ENCODE data around the gene PRPF39. TPM values are rescaled to one million over a fixed set of nuclear protein-coding genes. Genes with fewer than 3 reads are reported as not detected.

Gene PRPF39
- total and polyA plus RNA-seq, 2 of the 4 experiments (the other 2 are of a cell fraction): 18.1 to 29.6 TPM

GRCh38 chr14:45068396-45068795 is 15.5 kb upstream of the PRPF39 start:
- H3K36me3 ChIP-seq (ENCODE audit: control insufficient read depth, insufficient read depth, low read length): 0 out of 2 replicates have a peak, but pooled peaks cover 1% of the 10 kb centered on the region
- H3K27ac ChIP-seq (ENCODE audit: insufficient read depth, low read length): no peak overlapping the region
- H3K27me3 ChIP-seq (ENCODE audit: control insufficient read depth, insufficient read depth, low read length): no peaks in the 10 kb centered on the region
- no peak overlapping the region for H3K23ac ChIP-seq (ENCODE audit: low read depth, low read length)
- no peak overlapping the region for H2BK120ac ChIP-seq (ENCODE audit: low read depth, low read length)
- BruUV-seq (replicated peaks): no TSS peak
- CTCF ChIA-PET: no interaction called here
- peaks cover 0 to 9% of the 10 kb centered on the region in 2 experiments; a peak in 3 of 4 replicates for H3K79me1 ChIP-seq (ENCODE audit: low read depth in 1 of 2, low read length in 2 of 2)
- no peak overlapping the region for H4K91ac ChIP-seq (ENCODE audit: insufficient read depth, low read depth, low read length)
- H3K4me2 ChIP-seq (ENCODE audit: low read depth, low read length): no peak overlapping the region
- no peak overlapping the region for H4K5ac ChIP-seq (ENCODE audit: low read depth, low read length)
- no peak overlapping the region for H2BK20ac ChIP-seq (ENCODE audit: low read depth, low read length)
- no peak overlapping the region for H2AK5ac ChIP-seq (ENCODE audit: low read depth, low read length)
- TF ChIP-seq BHLHE40 (IDR thresholded peaks at IDR 0.05; ENCODE audit: low read depth, low read length): no peak
- TF ChIP-seq CEBPB (IDR thresholded peaks at IDR 0.05; ENCODE audit: low read depth, low read length): no peak
- no peak for TF ChIP-seq RFX5 (IDR thresholded peaks at IDR 0.05; ENCODE audit: low read depth, low read length)
- no peak for TF ChIP-seq MAZ (IDR thresholded peaks at IDR 0.05; ENCODE audit: borderline replicate concordance, low read depth, low read length)
- TF ChIP-seq POLR2A (IDR thresholded peaks at IDR 0.05; ENCODE audit: low read depth, low read length): no peak
- TF ChIP-seq, protein P1, sequence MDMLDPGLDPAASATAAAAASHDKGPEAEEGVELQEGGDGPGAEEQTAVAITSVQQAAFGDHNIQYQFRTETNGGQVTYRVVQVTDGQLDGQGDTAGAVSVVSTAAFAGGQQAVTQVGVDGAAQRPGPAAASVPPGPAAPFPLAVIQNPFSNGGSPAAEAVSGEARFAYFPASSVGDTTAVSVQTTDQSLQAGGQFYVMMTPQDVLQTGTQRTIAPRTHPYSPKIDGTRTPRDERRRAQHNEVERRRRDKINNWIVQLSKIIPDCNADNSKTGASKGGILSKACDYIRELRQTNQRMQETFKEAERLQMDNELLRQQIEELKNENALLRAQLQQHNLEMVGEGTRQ (IDR thresholded peaks at IDR 0.05; ENCODE audit: low read depth, low read length): no peak
- TF ChIP-seq ELK1 (IDR thresholded peaks at IDR 0.05; ENCODE audit: borderline replicate concordance, low read depth, low read length): no peak
- TF ChIP-seq FOS (IDR thresholded peaks at IDR 0.05; ENCODE audit: low read depth, low read length): no peak
- TF ChIP-seq SMC3 (IDR thresholded peaks at IDR 0.05; ENCODE audit: low read depth, low read length): no peak
- TF ChIP-seq NFE2L2 (IDR thresholded peaks at IDR 0.05; ENCODE audit: low read depth, low read length): no peak
- TF ChIP-seq MXI1 (IDR thresholded peaks at IDR 0.05; ENCODE audit: borderline replicate concordance, low read depth, low read length): no peak
- no peak for TF ChIP-seq CHD1 (IDR thresholded peaks at IDR 0.05; ENCODE audit: low read depth, low read length)
- no peak for TF ChIP-seq RCOR1 (IDR thresholded peaks at IDR 0.05; ENCODE audit: insufficient replicate concordance, low read length)
- TF ChIP-seq CTCF (conservative IDR thresholded peaks at IDR 0.05; ENCODE audit: low read depth, low read length): no peak
- TF ChIP-seq MAFK (IDR thresholded peaks at IDR 0.05; ENCODE audit: low read depth, low read length): no peak
- POLR2A ChIA-PET (ENCODE audit: unreplicated experiment): no interaction called here
- no peaks in the 10 kb centered on the region for H3K4me1 ChIP-seq (ENCODE audit: control insufficient read depth, insufficient read depth, low read length)
- in situ Hi-C loops (cut with MboI; ENCODE audit: low sequenced_read_pairs): no loop called here
- no peak overlapping the region for H3K9ac ChIP-seq (ENCODE audit: low read depth, low read length)
- no peak overlapping the region for H2BK15ac ChIP-seq (ENCODE audit: low read depth, low read length)
- H3K14ac ChIP-seq (replicated peaks; ENCODE audit: low read depth, low read length): no peak overlapping the region
- ATAC-seq (ENCODE audit: low read depth): no peak
- DNase-seq: no peak
- no peak overlapping the region for H4K8ac ChIP-seq (ENCODE audit: low read depth in 2 of 2, low read length in 2 of 2)
- no CpG with 5 or more reads among the region's 3 CpGs for WGBS, 2 experiments (ENCODE audit: extremely low coverage in 2 of 2, insufficient read length in 1 of 2)
- H3K4me3 ChIP-seq (ENCODE audit: insufficient read depth, low read depth, low read length): no peak overlapping the region
- dilution Hi-C loops (cut with HindIII; ENCODE audit: low sequenced_read_pairs, unreplicated experiment): no loop called here
- intact Hi-C loops (cut with micrococcal nuclease): loop anchor here (5.0 kb wide), 1 partner anchor 41 kb away; no protein-coding TSS in a partner anchor
- no peak overlapping the region for H3K56ac ChIP-seq (ENCODE audit: extremely low read depth, insufficient read depth, low read length)
- no peak overlapping the region for H2BK5ac ChIP-seq (ENCODE audit: low read depth, low read length, poor library complexity, severe bottlenecking)
- no peak overlapping the region for H3K18ac ChIP-seq (ENCODE audit: low read depth, low read length)
- no peaks in the 10 kb centered on the region for H3K9me1 ChIP-seq (ENCODE audit: insufficient read depth, low read length)
- H2AFZ ChIP-seq (replicated peaks; ENCODE audit: low read length, poor library complexity): no peak overlapping the region
- no peak overlapping the region for H2AK9ac ChIP-seq (replicated peaks; ENCODE audit: low read depth, low read length, poor library complexity)
- H4K20me1 ChIP-seq (ENCODE audit: insufficient read depth, low read length): no peaks in the 10 kb centered on the region
- no peaks in the 10 kb centered on the region for H3K9me3 ChIP-seq (ENCODE audit: control insufficient read depth, insufficient read depth, low read length)
- no peak overlapping the region for H3K4ac ChIP-seq (ENCODE audit: low read depth, low read length)
